SH-SY5Y (cell line): ENCODE measurements around the gene PMEPA1.

Experiments used
- GATA2 ChIP-seq: IDR thresholded peaks from 2 replicates; pipeline ENCODE4 v1.6.1; 2011; ENCODE audit warnings: mild to moderate bottlenecking, low read depth, low read length
- GATA3 ChIP-seq: IDR thresholded peaks from 2 replicates; pipeline ENCODE4 v1.6.1; 2011; ENCODE audit warnings: low read depth, mild to moderate bottlenecking, low read length, moderate library complexity

- no peak for TF ChIP-seq GATA3
- no peak for TF ChIP-seq GATA2
These were observed 14.8 kb downstream of the PMEPA1 start for GRCh38 chr20:57695012-57695411.
